ENCODE measurements around the gene CNOT3. TPM values are rescaled to one million over a fixed set of nuclear protein-coding genes. Genes with fewer than 3 reads are reported as not detected.
A peak's percentile ranks its signal among the peaks of the same experiment; 100 is the strongest.

CNOT3 gene
- total and polyA plus RNA-seq, 9 of the 15 experiments (the other 6 are each of a cell fraction or from before 2014, with no cell fraction given) = 0.27 to 60.4 (median 9.9) TPM

DNA sequence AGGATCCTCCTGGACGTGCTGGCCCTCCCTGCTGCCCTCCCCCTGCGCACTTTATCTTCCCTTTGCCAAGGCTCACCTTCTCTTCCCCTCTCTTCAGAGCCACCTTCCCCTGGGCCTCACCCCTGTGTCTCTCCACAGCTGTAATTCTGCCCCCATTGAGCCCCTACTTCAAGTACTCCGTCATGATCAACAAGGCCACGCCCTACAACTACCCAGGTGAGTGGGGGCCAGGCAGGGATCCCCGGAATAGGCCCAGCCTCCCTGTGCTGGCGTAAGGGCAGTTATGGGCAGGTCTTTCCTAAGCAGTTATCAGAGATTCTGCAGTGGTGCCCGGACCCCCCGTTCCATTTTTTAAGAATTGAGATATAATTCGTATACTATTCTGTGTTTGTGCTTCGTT, 31.8 kb upstream of the CNOT3 start:
- H3K4me2 ChIP-seq (ENCODE audit: insufficient read depth, low read length) = no peak overlapping the region
- FAIRE-seq (no peak), ATAC-seq (no peak), DNase-seq (ENCODE audit: extremely low read depth in 1 of 4, low spot score in 3 of 4) (peak in 2 of 4 experiments; percentile 5 to 13)
- intact Hi-C loops (cut with micrococcal nuclease) (no loop called here), in situ Hi-C loops (cut with MboI) (no loop called here)
- POLR2A ChIA-PET = no interaction called here
- TF ChIP-seq DMBX1 (CRISPR knock-in tag; IDR thresholded peaks at IDR 0.05; ENCODE audit: borderline replicate concordance) = no peak
- no peak for TF ChIP-seq ZNF830 (CRISPR knock-in tag; IDR thresholded peaks at IDR 0.05)
- no peak overlapping the region for H3K9ac ChIP-seq (ENCODE audit: insufficient read depth in 1 of 2, low read depth in 2 of 2, low read length in 2 of 2)
- H3K27ac ChIP-seq (ENCODE audit: extremely low read depth, low read depth, low read length) = no peak overlapping the region
- H2AFZ ChIP-seq (ENCODE audit: low read depth, low read length) = no peak overlapping the region
- no TSS peak for BruUV-seq (replicated peaks)
- 87% methylated on average over 10 of the region's 10 CpGs for WGBS (ENCODE audit: insufficient coverage, low coverage, missing lambda C conversion rate)
- no peak overlapping the region for H3K4me3 ChIP-seq
- peaks cover 24% of the 10 kb centered on the region for H3K79me2 ChIP-seq (ENCODE audit: control insufficient read depth, insufficient read depth, low read length)
- CTCF ChIA-PET (ENCODE audit: low intra/inter-chr PET ratio) = no interaction called here
- H3K9me3 ChIP-seq (replicated peaks; ENCODE audit: control insufficient read depth, insufficient read depth, low read depth, low read length) = no peaks in the 10 kb centered on the region
- no peaks in the 10 kb centered on the region for H3K9me1 ChIP-seq (ENCODE audit: control insufficient read depth, insufficient read depth, low read length)
- H4K20me1 ChIP-seq (replicated peaks; ENCODE audit: control insufficient read depth, insufficient read depth, low read length) = peaks cover 3% of the 10 kb centered on the region; the same call in 1 of the 2 replicates
- peaks cover 63% of the 10 kb centered on the region; the same call in 2 of the 3 replicates for H3K36me3 ChIP-seq (ENCODE audit: control insufficient read depth, insufficient read depth, low read length)
- peaks cover 0 to 31% of the 10 kb centered on the region in 2 experiments; a peak in 3 of 5 replicates for H3K4me1 ChIP-seq (replicated peaks in 1 of 2; ENCODE audit: control insufficient read depth in 2 of 2, insufficient read depth in 2 of 2, low read length in 2 of 2)
- no peaks in the 10 kb centered on the region for H3K27me3 ChIP-seq (ENCODE audit: control insufficient read depth in 2 of 2, insufficient read depth in 2 of 2, low read length in 2 of 2)

DNA sequence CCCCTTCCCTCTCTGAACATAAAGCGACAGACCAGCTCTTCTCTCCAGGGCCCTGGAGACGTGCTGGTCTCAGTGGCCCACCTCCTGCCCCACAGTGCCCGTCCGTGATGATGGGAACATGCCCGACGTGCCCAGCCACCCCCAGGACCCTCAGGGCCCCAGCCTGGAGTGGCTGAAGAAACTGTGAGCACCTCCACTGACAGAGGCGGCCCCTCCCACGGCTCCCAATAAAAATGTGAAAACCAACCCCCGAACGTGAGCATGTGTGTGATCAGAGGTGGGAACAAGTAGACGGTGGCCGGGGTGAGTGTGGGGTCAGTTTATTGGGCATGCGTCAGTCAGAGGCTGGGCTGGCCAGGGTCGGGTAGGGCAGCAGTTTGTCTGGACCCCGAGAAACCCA, 30.8 kb upstream of the CNOT3 start:
- ChIA-PET CTCF (ENCODE audit: low intra/inter-chr PET ratio) (no interaction called here), POLR2A (interaction anchor here (1.1 kb wide), 1 partner anchor 8 kb away, joined by 7 read pairs; the partner anchor contains the start of genes PRPF31 and TFPT)
- H2AFZ ChIP-seq (ENCODE audit: low read depth, low read length) = no peak overlapping the region
- H3K9me3 ChIP-seq (replicated peaks; ENCODE audit: control insufficient read depth, insufficient read depth, low read depth, low read length) = no peaks in the 10 kb centered on the region
- no peaks in the 10 kb centered on the region for H3K27me3 ChIP-seq (ENCODE audit: control insufficient read depth in 2 of 2, insufficient read depth in 2 of 2, low read length in 2 of 2)
- intact Hi-C loops (cut with micrococcal nuclease) = no loop called here
- FAIRE-seq = no peak
- peaks cover 0 to 27% of the 10 kb centered on the region in 2 experiments; a peak in 3 of 5 replicates for H3K4me1 ChIP-seq (replicated peaks in 1 of 2; ENCODE audit: control insufficient read depth in 2 of 2, insufficient read depth in 2 of 2, low read length in 2 of 2)
- DNase-seq (ENCODE audit: extremely low read depth in 1 of 4, low spot score in 3 of 4) = peak in 1 of 4 experiments; percentile 4
- no peak overlapping the region for H3K27ac ChIP-seq (ENCODE audit: extremely low read depth, low read depth, low read length)
- H3K36me3 ChIP-seq (ENCODE audit: control insufficient read depth, insufficient read depth, low read length) = peaks cover 69% of the 10 kb centered on the region; the same call in 2 of the 3 replicates
- no peaks in the 10 kb centered on the region for H3K9me1 ChIP-seq (ENCODE audit: control insufficient read depth, insufficient read depth, low read length)
- no TSS peak for BruUV-seq (replicated peaks)
- peaks cover 3% of the 10 kb centered on the region; the same call in 1 of the 2 replicates for H4K20me1 ChIP-seq (replicated peaks; ENCODE audit: control insufficient read depth, insufficient read depth, low read length)
- no peak overlapping the region for H3K4me3 ChIP-seq
- peak overlapping the region in 1 of 2 experiments; percentile 35; a peak in 1 of 4 replicates for H3K9ac ChIP-seq (ENCODE audit: insufficient read depth in 1 of 2, low read depth in 2 of 2, low read length in 2 of 2)
- H3K4me2 ChIP-seq (ENCODE audit: insufficient read depth, low read length) = no peak overlapping the region
- ATAC-seq = no peak
- TF ChIP-seq C11orf30 (IDR thresholded peaks at IDR 0.05; ENCODE audit: low read depth) (no peak), JUND (IDR thresholded peaks at IDR 0.05; ENCODE audit: borderline replicate concordance, low read depth, low read length) (no peak), JUND (tag; IDR thresholded peaks at IDR 0.05; ENCODE audit: borderline replicate concordance, low read depth, low read length) (no peak), RBFOX2 (IDR thresholded peaks at IDR 0.05; ENCODE audit: low read depth, low read length) (peak; percentile 45; the same call in 1 of the 2 replicates), POLR2G (IDR thresholded peaks at IDR 0.05; ENCODE audit: low read depth, low read length) (peak; percentile 34; the same call in 1 of the 2 replicates)
- in situ Hi-C loops (cut with MboI) = no loop called here
- 90% methylated on average over 13 of the region's 15 CpGs for whole genome bisulfite sequencing (ENCODE audit: insufficient coverage, low coverage, missing lambda C conversion rate)
- peaks cover 24% of the 10 kb centered on the region for H3K79me2 ChIP-seq (ENCODE audit: control insufficient read depth, insufficient read depth, low read length)

Data from K562 (cell line).